Stimulated activated CD4-positive, alpha-beta T cell treated with anti-CD3 and anti-CD28 coated beads, Interleukin-15, amount 100 ng/mL, for 1 hour (primary cell): ENCODE results near the gene CROCC2.

Source experiments
- DNase-seq, 2 donors: peaks; one replicate each; pipeline ENCODE4 v3.0.0-alpha.2; 2020; ENCODE audit warnings: low read depth in 1 of 2, low spot score in 1 of 2

CROCC2 gene

DNA sequence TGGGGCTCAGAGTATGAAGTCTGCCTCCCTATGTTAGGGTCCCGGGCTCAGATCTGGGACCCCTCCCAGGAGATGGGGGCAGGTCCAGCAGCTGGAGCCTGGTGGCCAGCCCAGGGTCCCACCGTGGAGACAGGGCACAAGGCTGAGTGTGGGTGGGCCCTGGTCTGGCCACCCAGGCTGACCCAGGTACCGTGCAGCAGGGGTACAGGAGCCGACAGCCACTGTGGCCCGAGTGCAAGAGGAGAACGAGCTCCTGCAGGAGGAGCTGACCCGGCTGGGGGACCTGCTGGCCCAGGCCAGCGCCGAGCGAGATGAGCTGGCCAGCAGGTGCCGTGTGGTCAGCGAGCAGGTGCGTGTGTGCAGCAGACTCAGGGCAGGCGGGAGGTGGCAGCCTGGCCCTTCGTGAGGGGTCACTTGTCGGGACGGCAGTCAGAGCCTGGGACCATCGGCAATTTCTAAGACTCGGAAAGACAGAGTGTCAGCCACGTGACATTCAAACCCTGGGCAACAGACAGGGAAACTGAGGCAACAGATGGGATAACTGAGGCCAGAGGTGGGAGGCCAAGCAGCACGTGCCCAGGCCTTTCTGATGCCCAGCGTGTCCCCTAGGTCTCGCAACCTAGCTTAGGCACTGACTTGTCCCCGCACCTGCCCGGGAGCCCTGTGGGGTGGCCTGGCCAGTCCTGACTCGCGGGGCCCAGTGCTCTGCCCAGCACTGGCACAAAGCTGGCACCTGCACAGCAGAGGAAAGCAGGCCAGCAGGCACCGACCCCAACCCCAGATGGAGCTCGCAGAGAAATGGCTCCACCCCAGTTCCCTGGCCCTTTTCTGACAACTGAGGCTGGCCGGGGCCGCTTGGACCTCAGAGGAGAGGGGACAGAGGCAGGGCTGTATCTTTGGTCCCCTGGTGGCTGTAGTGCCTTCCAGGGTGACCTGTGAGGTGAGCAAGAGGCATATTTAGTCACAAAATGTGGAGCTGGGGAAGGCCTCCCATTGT lies 13.9 kb downstream of the CROCC2 start:
- DNase-seq = no peak

DNA sequence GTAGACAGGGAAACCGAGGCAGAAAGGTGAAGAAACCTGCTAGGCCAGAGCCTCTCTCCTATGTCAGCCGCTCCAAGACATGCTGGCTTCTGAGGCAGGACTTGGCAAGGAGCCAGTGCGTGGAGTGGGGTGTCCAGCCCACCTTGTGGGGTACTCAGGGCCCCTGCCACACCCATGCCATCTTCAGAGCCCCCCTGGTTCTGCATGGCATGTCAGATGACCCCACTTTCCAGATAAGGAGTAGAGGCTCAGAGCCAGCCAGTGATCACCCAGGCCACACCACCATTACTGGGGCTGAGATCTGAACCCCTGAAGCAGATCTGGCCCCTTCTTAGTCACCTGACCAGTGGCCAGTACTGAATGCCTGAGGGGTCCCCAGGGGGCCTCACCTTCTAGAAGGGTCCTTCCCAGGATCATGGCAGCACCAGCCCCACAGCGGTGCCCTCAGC lies 14.7 kb downstream of the CROCC2 start:
- DNase-seq = no peak

DNA sequence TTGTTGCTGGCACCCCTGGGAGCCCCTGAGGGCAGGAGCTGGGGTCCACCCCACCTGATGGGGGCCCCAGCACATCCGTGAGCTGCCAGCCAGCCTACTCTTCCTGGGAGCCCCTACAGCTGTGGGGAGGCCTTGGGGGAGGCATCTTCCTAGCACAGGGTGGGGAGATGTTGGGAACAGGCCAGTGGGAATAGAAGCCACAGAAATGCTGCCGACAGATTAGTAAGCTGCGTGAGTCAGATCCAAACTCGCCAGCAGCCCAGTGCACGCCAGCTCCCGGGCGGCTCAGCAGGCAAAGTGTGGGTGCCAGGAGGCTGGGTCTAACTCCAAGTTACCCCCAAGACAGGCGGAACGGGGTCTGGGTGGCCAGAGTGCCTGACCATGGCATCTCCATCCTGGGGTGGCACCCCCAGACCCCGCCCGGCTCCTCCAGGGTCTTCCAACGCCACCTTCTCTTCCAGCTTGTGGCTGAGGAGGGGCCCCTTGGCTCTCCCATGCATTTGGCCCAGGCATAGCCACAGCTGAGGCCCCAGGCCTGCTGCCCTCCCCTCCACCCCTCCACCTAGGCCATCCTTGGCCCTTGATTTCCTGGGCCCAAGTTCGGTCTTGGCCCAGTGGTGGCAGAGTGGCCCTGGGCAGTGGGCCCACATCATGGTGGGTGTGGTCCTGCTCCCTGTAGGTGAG lies 15.3 kb downstream of the CROCC2 start:
- DNase-seq = no peak

DNA sequence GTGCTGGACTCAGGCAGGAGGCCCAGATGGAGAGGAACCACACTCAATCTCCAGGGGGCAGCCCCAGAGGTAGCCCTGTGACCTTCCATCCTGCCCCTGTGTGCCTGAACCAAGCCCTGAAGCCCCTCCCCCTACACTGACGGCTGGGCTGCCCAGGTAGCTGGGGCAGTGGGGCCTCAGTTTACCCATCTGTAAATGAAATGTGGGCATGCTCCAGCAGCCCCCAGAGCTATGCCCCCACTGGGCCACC lies 15.8 kb downstream of the CROCC2 start:
- DNase-seq = no peak

DNA sequence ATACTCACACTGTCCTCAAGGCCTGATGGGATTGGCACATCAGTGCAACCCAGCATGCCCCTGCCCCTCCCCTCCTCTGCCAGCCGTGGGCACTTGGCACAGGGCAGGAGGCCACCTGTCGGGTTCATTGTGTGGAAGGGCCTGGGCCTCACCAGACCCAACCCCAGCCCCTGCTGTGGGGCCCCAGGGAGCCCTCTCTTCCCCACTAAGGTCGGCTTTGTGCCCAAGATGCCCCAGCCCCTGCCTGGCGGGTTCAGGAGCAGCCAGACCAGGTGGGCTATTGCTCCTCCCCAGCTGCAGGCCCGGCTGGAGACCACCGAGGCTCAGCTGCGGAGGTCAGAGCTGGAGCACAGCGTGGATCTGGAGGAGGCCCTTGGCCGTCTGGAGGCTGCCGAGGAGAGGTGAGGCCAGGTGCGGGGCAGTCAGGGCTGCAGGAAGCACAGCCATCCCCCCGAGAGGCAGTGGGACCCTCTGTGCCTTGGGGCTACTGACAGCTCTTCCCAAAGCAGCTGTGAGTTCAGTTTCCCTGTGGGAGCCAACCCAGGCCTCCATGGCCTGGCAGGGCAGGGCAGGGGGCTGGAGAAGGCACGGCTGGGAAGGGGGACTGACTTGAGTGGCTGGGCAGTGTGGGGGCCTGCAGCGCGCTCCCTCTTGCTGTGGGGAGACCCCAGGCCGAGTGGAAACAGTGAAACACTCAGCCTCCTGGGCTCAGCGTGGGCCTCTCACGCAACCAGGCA lies 16.3 kb downstream of the CROCC2 start:
- no peak for DNase-seq

DNA sequence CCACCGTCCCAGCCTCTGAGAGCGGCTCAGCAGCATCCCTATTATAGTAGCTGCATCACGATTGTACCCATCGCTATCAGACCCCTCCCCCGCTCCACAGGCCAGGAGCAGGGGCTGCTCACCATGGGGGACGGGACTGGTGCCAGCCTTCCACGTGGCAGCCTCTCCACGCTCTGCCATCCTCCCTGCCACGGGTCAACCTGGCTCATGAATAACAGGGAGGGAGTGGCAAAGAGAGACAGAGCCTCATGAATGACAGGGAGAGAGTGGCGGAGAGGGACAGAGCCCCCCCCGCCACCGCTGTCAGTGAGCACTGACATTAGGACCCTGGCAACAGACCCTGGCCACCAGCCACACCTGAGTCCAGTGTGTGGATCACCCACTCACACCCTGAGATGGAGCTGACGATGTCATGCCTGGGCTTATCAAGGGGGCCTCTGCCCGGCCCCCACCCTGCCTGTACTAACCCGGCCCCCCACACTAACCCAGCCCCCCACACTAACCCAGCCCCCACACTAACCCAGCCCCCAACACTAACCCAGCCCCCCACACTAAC lies 16.9 kb downstream of the CROCC2 start:
- no peak for DNase-seq

DNA sequence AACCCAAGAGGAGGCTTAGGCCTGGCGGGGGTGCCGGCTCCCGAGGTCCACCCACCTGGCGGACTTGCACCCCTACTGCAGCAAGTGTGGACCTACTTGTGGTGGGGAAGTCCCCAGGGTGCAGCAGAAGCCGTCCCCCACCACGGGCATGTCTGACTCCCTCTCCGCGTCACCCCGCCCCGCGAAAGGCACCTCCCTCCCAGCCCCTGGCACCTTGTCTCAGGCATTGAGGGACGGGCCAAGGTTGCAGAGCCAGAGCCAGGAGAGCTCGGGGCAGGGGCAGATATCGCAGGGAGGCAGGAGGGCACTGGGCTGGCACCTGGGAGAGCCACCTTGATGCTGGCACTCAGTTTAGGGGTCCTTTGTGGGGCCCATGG lies 19.0 kb downstream of the CROCC2 start:
- DNase-seq = no peak

DNA sequence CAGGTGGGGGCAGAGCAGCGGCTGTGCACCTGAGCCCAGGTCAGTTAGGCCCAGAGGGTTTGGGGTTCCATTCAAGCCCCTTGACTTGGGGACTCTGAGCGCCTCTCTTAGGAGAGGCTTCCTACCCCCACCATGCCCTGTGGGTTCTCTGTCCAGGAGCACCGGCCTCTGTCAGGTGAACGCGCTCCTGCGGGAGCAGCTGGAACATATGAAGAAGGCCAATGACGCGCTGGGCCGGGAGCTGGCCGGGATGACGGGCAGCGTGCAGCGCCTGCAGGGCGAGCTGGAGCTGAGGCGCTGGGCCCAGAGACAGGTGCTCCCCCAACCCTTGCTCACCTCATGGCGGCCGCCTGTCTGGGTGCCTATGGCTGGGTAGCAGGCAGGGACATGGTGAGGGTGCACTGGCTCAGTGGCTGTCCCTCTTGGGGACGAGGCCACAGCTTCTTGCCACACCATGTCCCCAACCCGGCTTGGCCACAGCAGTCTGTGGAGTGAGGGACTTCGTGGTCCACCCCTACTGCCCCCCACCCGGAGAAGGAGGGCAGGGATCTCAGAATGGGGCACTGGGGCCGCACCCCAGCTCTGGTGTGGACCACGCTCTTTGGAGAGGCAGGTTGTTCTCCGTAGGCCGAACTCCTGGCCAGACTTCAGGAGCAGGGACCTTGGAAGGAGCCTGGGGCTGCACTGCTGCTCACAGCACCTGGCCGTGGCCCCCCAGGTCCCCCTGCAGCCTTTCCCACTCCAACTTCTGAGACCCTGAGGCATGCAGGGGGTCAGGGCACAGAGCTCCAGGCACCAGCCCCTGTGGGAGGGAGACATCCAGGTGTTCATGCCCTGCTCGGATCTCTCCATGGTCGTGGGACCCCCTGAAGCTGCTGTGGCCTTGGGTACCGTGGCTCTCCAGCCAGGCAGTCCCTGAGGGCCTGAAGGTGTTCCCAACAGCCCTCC lies 19.7 kb downstream of the CROCC2 start:
- DNase-seq = no peak

DNA sequence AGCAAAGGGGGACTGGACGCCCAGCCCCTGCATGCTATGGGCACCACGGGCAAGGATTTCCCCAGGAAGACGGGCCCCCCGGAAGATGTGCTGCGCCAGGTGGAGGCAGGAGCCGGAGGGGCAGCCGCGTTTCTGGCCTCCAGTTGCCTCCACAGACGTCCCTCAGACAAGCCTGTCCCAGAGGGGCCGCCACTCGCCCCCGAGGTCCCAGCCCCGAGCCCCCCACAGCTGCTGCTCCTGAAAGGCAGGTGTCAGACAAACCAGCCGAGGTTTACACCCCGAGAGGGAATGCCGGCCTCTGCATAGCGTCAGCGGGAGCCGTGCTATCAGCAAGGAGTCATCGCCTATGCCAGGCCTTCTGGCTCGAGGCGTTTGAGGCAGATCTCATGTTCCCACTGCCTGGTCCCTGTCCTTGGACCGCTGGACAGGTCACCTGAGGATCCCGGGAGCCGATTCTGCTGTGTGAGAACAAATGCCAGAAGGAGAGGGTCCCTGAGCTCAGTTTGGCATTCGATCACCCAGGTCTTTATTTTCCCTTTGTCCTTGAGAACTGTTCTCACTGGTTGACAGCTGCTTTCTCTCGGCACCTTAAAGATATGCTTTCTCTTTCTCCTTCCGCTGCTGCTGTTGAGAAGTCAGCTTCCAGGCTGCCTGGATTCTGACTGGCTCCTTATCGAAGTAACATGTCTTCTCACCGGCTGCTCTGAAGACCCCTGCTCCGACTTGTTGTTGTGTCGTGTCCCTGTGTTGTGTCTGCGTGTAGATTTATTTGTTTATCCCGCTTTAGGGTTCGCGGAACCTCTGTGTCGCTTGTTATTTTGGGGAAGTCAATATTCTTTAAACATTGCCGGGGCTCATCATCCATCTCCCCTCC lies 20.6 kb downstream of the CROCC2 start:
- DNase-seq = no peak

DNA sequence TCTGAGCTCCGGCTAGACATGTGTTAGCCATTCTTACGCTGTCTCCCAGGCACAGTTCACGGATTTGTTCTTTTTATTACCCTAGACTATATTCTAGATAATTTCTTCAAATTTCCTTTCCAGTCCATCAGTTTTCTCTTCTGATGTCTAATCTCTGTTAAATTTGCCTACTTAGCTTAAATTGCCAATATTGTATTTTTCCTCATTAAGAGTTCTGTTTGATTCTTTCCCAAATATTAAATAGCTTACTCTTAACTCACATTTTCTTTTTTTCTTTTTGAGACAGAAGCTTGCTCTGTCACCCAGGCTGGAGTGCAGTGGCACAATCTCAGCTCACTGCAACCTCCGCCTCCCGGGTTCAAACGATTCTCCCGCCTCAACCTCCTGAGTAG lies 21.2 kb downstream of the CROCC2 start:
- no peak for DNase-seq

DNA sequence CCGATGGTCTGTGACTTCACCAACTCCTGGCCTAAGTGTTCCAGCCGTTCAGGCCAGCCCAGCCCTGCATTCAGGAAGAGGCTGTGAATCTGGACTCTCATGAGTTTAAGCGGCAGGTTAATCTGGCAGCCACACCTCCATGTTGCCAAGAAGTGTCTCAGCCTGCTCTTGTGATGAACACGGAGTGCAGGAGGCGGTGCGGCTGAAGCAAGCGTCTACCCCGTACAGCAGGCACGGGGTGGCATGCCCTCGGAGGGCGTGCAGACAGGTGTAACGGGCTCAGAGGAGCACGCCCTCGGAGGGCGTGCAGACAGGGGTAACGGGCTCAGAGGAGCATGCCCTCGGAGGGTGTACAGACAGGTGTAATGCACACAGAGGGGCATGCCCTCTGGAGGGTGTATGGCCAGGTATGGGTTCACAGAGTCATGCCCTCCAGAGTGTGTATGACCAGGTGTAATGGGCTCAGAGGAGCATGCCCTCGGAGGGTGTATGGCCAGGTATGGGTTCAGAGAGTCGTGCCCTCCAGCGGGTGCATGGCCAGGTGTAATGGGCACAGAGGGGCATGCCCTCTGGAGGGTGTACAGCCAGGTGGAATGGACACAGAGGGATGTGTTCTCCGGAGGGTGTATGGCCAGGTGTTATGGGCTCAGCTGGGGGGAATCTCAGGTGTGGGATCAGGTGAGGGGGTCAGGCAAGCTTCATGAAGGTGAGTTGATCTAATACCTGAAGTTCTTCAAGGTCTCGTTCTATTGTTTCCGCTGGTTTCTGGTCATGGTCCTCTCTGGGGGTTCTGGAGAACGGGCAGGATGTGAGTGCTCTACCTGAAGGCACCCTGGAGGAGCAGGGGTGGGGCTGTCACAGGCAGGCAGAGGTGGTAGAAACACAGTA lies 22.6 kb downstream of the CROCC2 start:
- no peak for DNase-seq

DNA sequence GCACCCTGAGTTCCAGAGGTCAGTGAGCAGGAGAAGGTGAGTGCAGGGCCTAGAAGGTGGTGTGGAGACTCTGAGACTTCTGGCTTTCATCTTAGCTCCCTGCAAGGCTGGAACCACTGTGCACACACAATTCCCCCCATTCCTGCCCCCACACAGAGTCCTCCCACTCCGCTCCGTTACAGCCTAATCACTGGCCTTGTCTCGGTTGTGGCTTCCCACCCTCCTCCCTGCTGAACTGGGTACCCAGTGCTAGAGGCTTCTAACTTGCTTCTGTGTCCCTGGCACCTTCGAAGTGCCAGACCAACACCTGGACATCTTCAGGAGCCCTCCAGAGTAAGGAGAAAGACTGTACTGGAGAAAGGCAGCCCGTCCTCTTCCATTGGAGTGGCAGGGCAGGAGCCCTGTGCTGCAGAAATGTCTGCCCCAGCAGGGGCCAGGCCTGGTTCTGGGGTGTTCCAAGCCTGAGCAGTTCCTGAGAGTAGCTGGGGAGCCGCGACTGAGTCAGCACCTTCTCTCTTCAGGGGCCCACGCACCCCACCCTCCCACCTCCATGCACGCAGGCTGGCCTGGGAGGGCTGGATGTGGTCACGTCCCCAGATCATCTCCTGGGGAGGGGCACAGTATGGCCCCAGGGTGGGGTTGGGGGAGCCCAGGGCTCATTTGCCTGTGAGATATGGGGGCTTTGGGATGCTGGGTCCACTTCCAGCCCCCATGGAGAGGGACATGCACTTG lies 23.4 kb downstream of the CROCC2 start:
- no peak for DNase-seq

DNA sequence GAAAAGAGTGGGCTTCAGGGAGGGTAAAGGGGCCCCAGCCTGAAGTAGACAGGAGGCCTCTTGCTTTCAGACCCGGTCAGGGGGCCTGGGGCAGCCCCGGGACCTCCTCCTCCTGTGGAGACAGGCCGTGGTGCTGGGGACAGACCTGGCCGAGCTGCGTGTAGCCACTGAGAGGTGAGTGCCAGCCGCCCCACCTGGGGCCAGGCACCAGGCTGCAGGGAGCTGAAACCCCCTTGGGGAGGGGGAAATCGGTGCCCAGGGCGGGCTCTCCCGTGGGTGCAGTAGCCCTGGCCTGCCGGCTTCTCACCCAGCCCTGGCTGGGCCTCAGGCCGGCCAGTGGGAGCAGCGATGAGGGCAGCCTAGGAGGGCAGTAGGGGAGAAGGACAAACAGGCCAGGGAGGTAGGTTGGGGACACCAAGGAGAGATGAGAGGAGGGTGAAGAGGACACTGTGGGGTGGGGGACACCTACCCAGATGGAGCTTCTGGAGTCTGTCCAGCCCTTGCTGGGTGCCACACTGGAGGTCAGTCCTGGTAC lies 24.0 kb downstream of the CROCC2 start:
- DNase-seq = no peak

DNA sequence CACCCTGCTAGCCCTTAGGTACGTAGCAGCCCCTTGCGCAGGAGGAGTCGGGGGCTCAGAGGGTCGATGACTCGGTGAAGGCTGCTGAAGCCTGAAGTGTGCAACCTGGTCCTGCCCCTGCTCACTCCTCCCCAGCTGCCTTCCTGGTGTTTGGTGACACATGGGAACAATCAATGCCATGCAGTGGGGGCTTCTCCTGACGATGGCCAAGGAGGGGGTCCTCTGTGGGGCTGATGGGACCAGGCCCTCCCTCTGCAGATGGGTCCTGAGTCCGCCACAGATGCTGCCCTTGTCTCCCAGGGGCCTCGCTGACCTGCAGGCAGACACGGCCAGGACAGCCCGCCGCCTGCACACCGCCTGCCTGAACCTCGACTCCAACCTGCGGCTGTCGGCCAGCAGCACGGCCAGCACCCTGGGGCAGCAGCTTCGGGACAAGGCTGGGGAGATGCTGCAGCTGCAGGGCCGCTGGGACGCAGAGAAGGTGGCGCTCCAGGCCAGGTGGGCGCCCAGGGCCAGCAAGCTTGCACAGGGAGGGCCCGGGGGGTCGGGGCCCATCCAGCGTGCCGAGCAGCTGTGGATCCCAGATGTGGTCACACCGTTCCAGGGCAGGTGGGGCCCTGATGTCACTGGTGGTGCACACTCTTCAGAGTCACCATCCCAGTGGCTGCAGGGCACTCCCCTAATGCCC lies 24.6 kb downstream of the CROCC2 start:
- DNase-seq = no peak

DNA sequence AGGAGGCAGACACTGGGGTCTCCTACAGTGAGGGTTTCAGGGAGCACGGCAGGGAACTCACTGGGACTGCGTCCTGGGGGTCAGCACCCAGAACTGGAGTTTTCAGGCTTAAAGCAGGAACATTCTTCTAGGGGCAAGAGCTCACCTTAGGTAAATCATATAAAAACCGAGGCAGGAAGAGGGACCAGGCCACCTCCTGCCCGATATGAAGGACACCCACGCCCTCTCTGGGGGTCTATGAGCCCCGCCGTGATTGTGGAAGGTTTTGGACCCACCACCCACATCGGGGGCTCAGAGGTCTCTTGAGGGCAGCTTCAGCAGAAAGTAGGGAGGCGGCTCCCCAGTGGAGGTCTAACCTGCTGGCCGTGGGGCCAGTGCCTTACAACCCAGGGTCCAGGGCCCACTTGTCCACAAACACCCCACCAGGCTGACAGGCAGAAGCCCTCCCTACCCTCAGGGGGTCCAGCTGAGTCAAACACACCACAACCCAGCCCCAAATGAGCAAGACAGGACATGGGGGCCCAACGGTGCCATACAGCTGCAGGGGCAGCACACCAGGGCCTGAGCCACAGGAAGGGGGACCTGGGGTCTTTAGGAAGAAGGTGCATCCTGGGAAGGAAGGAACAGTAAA lies 25.3 kb downstream of the CROCC2 start:
- DNase-seq = no peak

DNA sequence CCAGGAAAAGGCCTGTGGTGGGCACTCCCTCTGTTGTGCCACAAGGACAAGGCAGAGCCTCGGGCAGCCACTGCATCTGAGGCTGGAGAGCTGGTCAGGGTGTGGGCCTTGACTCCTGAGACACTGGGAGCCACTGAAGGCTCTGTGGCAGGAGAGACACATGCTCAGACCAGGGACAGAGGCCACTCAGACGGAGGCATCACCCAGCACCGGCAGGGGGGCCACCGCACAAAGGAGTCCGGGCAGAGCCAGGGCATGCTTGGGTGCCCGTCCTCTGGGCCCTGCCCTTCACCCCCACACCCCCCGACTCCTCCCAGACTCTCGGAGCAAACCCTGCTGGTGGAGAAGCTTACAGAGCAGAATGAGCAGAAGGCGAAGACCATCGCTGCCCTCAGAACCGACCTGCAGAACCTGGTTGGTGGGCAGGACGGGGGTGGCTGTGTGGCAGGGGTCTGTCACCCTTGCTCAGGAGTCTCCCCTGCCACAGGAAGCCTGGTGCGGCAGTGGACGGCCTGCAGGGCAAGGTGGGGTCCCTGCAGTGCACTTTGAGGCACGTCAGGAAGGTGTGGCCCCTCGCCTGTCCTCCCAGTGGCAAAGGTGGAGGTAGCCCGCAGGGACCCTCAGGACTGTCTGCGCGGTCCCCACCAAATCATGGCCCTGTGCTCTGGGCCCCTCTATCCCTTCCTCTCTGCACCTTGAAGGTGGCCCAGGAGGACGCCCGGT lies 26.0 kb downstream of the CROCC2 start:
- no peak for DNase-seq
